ENCODE data around the gene KANSL3.

DNA sequence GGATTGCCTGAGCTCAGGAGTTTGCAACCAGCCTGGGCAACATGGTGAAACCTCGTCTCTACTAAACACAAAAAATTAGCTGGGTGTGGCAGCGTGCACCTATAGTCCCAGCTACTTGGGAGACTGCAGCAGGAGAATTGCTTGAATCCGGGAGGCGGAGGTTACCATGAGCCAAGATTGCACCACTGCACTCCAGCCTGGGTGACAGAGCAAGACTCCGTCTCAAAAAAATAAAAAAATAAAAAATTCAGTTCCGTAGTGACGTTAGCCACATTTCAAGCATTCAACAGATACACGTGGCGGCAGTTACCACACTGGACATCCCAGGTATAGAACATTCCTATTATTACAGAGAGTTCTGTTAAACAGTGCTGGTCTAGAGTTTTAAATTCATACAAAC, 4.5 kb downstream of the KANSL3 start:
- TF ChIP-seq, protein P1, sequence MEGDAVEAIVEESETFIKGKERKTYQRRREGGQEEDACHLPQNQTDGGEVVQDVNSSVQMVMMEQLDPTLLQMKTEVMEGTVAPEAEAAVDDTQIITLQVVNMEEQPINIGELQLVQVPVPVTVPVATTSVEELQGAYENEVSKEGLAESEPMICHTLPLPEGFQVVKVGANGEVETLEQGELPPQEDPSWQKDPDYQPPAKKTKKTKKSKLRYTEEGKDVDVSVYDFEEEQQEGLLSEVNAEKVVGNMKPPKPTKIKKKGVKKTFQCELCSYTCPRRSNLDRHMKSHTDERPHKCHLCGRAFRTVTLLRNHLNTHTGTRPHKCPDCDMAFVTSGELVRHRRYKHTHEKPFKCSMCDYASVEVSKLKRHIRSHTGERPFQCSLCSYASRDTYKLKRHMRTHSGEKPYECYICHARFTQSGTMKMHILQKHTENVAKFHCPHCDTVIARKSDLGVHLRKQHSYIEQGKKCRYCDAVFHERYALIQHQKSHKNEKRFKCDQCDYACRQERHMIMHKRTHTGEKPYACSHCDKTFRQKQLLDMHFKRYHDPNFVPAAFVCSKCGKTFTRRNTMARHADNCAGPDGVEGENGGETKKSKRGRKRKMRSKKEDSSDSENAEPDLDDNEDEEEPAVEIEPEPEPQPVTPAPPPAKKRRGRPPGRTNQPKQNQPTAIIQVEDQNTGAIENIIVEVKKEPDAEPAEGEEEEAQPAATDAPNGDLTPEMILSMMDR (optimal IDR thresholded peaks at IDR 0.05 in 1 of 3, IDR thresholded peaks at IDR 0.05 in 1 of 3, conservative IDR thresholded peaks at IDR 0.05 in 1 of 3; ENCODE audit: extremely low read depth in 1 of 3, insufficient read depth in 2 of 3, low read length in 3 of 3) = no peak
- TF ChIP-seq EZH2 (IDR thresholded peaks at IDR 0.05; ENCODE audit: low read length) = no peak
